GM18870 (cell line): Measurements from ENCODE around the gene FAM186B.

ENCODE experiments used
- ATAC-seq: cut with Tn5 transposase; IDR thresholded peaks from one replicate; pipeline ENCODE4 v1.9.1; 2021; ENCODE audit warnings: moderate library complexity; ENCODE audit not compliant: unreplicated experiment

FAM186B gene

DNA sequence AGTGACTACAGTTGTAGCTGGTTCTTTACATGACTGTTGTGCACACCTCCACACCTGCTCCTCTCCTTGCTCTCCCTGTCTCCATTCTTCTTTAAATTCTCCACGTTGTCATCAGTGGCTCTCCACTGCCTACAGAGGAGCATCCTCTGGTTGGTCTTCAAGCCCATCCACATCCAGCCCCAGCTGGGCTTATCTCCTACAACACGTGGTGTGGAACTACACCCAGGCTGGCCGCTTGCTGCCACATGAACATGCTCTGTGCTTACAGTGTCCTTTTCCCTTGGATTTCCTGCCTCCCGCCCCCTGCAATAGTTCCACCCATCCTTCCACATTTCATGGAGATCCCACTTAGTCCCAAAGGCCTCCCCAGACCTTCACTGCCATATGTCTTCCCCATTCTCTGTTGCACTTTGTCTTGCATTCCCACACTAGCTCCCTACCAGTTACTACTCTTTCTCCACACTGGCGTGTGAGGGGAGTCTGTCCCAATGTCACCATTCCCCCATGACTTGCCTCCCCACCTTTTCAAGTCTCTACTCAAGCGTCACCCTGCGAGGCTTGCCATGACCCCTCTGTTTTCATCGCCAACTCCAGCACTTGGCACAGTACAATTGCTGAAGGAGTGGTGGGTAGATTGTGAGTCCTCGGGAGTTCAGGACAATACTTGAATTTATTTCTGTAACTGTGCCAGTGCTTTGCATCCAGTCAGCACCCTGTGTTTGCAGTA, 27.7 kb downstream of the FAM186B start:
- ATAC-seq: no peak

DNA sequence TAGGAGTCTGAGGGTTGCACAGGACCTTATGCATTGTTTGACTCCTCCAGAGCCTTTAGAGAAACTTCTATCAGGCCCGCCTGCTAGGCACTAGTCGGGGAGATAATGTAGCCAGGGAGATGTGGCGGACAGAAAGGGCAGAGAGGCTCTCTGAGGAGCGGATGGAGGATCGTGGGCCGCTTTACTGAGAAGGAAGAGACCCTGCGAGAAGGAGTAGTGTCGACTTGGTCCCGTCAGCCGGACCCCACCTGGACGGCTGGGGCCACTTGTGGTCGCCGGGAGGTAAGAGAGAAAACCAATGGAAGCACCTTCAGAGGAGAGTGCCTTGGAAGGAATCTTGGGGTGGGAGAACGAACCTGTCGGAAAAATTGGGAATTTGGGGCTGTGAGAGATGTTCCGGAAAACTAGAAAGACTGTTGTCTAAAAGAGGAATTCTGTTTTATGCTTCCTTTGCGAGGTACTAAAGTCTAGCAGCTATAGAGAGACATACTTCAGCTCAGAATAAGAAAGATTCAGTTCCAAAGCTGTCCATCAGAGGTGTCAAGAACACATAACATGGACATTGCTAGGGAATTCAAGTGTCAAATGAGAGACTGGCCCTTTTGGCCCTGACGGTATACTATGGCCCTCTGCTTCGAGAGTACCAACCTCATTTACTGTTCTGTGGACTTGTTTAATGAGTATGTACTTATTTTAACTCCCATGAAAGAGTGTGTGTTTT, 36.8 kb downstream of the FAM186B start:
- ATAC-seq: peak; percentile 7

DNA sequence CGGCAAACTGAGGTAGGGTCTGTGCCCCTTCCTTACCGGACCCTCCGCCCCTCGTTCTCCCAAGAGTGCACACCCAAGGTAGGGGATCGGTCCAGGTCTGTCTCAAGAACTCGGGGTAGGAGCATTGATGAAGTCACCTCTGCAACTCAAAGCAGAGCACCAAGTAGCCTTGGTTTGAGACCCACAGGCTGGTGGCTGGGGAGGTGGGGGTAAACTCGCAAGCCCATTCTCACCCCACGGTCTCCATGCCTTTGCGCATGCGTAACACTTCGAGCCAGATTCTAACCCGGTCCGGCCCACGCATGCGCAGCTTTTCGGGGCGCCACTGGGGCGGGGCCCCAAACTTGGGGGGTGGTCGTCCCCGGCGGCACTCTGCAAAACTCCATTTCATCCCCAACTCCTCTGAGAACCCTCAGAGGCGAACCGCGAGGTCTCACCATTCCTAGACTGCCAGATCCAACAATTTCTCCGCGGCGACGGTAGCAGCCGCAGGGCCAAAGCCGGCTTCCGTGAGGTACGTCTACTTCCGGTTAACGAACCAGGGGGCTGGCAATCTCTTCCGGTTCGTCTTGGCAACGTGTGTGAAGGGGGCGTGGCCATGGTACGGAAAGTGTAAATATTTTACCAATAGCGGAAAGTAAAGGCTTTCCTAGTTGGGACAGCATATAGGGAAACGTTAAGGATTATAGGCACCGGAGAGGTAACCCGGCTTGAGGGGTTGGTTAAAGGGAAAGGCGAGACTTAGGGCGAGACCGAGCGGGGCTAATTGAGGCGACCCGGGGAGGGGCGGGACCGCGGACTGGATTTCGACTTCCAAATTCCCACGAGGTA, 37.6 kb downstream of the FAM186B start, which contains the start of gene MCRS1:
MCRS1 (minus strand) TSS at position 532 of the 831 bp plus-strand sequence. CDS start 1,411 bp downstream, outside the sequence.
- ATAC-seq: peak; percentile 74

DNA sequence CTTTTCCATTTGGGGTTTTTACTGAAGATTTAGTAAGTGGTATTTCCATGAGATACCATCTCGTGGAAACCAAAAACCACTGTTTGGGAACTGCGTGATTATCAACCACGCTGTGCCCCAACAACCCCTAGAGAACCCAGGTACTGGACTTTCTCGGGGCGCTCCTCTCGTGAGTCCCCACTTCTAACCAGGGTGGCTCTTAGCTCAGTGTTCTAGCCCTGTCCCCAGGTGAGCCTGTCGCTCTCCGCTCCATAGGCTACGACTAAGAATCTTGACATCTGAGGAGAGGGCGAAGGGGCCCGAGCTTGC, 38.2 kb downstream of the FAM186B start:
- ATAC-seq: no peak

DNA sequence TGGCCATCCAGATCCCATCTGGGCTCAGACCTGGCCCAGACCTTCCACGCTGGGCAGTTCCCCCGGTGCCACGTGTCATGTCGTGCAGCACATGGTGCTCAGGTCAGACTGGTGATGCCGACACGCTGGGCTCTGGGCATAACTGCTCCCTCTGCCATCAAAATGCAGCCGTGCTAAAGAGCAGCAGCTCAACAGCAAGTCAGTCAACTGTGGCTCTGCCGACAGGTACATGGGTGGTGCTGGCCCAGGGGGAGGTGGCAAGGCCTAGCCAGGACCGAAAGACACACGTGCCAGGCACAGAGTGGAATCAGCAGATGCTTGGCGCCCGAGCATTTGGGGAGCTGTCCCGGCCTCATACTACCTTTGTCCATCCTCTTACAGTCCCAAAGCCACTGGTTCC, 39.1 kb downstream of the FAM186B start:
- ATAC-seq: no peak

DNA sequence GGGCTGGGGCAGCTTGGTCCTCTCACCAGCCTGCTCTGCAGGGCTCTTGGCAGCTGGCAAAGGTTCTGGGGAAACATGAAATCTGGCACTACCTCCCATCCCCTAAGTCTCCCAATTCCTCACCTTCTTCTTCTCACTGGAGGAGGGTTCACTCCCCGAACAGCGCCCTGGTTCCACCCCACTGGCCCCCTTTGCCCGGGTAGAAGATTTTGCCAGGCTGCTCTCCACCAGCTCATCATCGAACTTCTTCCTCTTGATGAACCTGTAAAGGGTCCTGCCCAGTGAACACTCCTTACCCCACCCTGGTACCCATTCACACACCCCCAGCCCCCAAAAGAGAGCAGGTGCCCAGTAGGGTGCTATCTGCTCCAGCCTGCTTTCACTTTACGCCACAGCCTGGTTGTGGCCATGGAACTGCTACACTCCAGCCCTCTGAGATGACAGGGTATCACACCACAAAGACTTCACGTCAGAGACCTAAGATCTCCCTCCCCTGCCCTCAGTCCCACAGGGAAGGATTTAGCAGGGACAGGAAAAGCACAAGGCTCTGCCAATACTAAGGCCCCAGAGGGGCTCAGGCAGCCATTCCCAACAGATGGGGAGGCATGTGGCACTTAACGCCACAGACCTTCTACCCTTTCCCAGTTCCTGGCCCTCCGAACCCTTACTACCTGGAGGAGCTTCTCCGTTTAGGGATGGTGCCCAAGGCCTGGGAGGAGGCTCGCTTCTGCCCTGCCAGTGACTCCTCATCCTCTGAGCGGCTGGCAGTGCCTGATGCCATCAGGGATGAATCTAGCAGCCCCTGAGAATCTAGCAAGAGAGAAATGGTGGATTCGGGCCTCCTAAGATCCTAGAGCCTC, 39.8 kb downstream of the FAM186B start:
- no peak for ATAC-seq

DNA sequence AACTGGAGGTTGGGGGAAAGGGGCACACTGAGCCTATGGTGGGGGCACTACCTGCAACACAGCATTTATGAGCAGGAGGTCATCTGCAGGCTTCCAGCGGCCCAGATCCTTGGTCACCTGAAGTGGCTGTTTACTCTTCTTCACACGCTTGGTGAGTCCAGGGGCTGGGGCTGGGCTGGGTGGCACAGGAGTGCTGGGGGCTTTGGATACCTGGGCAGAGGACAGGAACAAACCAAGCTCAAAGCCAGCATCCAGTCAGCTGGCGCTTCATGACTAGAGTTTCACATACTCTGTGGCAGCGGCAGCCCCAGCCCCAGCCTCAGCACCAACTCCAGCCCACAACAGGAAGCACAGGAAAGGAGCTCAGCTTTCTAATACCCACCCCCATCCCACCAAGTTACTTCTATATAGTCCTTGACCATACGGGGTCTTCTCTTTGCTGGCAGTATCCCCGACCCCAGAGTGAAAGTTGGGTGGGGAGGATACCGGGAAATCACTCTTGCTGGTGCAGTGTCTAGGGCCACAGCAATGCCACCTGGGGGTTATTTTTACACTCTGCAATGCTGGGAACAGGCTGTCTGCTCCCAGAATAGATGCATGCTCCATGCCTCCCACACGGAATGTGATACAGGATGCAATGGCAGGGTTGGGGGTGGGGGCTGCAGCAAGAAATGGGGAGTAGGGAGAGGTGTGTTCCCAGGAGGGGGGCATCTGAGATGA, 40.6 kb downstream of the FAM186B start:
- no peak for ATAC-seq

DNA sequence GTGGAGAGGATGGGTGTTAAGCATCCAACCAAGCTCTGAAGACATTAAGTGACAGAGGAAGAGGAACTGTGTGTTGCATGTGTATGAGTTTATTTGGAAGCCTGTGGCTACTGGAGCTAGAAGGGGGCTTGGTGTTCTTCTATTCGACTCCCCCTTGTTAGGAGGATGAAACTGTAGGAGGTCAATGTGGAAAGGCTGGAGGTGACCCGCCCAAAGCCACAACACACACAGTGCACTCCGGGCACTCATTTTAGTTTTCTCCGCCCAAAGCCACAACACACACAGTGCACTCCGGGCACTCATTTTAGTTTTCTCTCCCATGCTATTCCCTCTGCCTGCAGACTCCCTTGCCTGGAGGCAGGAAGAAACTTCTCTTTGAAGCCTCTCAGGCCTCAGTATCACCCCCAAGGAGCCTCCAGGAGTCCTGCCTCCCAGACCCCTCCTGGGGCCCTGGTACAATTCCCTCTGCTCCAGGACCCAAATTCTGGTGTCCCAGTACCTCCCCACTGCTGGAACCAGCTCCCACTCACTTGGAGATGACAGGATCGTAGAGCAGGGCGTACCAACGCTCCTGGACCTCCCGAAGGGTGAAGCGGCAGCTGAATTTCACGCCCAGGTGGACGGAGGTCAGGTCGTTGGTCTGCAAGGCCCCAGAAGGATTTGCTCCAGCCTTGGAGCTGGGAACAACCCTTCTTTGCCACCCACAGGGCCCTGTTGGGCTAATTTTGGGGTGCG, 41.3 kb downstream of the FAM186B start:
- ATAC-seq: no peak

DNA sequence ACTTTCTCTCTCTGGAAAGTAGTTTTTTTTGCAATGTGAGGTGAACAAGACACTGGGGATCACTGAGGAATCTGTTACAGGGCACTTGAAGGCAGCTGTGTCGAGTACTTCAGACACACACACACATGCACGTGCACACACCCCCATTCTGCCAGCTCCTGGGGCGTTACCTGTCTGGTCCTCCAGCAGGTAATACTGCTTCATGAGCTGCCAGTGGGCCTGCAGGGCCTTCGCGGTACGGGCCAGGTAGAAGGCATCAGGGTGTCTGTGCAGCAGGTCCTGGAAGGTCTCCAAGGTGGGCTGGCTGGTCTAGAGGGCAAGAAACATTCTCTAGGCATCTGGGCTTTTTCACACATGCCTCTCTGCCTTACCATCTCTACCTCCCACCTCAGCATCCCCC, 42.6 kb downstream of the FAM186B start:
- no peak for ATAC-seq

DNA sequence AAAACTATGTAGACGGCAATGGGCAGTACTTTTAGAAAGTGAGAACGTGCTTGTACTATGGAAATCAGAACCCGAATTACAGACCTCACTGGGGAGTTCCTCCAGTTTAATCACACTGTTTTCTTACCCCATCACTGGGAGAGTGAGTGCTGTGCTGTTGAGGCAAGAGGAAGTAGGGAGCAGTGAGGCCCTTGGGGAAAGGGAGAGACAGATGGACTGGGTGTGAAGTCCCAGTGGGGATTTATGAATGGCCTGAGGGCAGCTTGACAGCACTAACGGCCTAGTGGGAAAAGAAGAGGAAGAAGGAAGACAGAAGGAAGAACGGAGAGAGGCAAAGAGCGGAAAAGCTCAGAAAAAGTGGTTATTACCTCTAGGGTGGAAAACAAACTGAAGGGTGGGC, 43.2 kb downstream of the FAM186B start:
- ATAC-seq: no peak

DNA sequence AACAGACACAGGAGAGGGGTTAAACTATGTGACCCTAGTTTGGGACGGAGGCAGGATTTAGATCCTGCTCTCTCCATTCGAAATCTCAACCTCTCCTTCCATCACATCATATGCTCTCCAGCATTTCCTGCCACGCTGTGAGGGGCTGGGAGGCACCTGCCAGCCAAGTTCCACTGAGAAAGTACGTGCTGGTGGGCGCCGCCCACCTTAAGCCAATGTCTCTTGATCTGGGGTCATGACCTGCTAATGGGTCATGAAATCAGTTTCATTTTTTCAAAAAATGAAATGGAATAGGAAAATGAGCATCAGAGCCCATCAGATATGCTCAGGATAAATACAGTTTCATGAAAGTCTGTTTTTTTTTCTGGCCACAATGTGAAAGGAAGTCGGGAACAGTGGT, 44.7 kb downstream of the FAM186B start:
- ATAC-seq: no peak

DNA sequence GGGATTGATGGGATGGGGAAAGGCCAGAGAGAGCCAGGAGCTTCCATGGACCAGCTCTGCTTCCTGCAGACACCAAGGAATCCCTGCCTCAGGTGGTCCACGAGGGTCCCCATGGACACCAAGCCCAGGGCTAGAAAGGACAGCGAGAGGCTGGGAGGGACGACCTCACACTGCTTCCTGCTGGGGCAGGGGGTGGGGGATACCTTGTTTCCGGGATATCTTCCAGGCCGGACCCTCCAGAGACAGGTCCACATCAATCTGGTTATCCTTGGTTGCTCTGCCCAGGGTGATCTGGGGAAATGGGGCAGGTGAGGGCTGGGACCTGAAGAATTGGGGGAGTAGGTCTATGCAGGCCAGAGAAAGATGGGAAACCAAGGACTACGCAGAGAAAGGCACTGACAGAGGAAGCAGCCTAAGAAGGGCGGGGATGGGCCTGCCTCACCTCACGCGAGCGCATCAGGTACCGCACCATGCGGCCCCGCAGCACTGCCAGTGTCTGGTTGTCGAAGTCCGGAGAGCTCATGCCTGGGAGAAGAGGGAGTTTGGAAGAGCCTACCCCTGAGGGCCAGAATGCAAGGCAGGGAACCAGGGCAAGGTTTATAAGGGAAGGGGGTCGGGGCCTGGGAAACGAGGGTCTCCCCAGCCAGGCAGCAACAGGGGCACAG, 46.3 kb downstream of the FAM186B start:
- ATAC-seq: no peak

DNA sequence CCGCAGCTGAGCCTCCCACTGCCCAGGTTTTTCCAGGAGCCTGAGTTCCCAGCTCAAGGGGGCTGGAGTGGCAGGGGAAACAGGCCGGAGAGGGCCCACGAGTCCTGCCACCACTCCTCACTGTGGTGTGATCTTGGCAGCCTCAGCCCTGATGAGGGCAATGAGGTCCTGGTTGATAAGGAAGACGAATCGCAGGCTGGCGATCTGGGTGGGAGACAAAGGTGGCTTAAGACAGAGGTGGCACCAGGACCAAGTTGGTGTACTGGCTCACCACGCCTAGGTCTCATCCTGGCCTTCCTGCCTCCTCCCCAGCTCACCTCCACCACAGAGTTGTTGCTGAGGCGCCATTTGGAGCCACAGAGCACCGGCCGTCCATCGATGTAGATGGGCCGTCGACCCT, 46.9 kb downstream of the FAM186B start:
- ATAC-seq: no peak

DNA sequence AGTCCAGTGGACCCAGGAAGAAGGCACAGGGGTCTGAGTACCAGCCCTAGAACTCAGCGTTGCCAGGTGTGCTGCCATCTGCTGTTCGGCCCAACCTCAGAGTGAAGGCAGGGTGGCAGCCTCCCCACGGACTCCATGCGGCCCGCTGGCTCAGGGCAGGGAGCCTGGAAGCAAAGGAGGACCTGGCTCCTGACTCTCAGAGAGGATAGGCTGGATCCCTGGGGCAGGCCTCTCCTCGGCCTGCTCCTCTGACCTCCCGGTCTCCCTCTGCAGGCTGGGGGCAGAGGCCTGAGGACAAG, 47.6 kb downstream of the FAM186B start:
- ATAC-seq: no peak

DNA sequence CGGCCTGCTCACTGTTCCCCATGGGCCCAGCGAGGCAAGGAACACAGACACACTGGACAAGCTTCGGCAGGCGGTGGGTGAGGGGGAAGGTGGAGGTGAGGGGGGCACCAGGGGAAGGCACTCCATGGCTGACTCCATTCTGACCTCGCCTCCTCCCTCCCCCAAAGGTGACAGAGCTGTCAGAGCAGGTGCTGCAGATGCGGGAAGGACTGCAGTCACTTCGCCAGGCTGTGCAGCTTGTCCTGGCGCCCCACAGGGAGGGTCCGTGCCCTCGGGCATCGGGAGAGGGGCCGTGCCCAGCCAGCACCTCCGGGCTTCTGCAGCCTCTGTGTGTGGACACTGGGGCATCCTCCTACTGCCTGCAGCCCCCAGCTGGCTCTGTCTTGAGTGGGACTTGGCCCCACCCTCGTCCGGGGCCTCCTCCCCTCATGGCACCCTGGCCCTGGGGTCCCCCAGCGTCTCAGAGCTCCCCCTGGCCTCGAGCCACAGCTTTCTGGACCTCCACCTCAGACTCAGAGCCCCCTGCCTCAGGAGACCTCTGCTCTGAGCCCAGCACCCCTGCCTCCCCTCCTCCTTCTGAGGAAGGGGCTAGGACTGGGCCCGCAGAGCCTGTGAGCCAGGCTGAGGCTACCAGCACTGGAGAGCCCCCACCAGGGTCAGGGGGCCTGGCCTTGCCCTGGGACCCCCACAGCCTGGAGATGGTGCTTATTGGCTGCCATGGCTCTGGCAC, 48.1 kb downstream of the FAM186B start:
- no peak for ATAC-seq

DNA sequence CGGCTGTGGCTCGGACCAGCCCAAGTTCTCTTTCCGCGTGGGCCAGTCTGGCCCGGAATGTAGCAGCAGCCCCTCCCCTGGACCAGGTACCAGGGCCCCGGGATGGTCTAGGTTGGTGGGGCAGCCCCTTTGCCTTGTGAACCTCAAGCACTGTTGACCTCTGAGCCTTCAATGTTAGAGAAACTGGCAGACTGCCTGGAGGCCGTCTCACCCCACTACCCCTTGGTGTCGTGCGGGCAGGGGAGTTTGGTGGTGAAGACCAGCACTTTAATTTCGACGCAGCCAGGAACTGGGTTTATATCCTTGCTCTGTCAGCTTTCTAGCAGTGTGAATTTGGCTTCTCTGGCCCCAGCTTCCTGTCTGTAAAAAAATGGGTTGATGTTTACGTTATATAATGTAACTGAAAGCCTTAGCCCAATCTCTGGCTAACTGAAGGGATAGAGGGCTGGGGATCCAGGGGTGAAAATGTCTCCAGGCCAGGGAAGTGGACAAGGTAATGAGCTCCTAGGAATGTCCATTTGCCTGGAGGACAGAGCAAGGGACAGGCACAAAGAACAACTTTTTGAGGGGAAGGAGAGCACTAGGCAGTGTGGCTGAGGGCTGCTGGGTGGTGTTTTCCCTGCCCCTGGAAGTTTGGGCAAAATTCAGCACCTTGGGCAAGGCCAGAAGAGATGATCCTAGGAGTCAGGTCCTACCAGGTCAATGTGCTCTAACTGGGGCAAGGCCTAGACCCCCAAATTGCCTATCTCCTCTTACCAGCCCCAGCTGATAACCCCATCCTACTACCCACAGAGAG, 48.9 kb downstream of the FAM186B start:
- ATAC-seq: no peak

DNA sequence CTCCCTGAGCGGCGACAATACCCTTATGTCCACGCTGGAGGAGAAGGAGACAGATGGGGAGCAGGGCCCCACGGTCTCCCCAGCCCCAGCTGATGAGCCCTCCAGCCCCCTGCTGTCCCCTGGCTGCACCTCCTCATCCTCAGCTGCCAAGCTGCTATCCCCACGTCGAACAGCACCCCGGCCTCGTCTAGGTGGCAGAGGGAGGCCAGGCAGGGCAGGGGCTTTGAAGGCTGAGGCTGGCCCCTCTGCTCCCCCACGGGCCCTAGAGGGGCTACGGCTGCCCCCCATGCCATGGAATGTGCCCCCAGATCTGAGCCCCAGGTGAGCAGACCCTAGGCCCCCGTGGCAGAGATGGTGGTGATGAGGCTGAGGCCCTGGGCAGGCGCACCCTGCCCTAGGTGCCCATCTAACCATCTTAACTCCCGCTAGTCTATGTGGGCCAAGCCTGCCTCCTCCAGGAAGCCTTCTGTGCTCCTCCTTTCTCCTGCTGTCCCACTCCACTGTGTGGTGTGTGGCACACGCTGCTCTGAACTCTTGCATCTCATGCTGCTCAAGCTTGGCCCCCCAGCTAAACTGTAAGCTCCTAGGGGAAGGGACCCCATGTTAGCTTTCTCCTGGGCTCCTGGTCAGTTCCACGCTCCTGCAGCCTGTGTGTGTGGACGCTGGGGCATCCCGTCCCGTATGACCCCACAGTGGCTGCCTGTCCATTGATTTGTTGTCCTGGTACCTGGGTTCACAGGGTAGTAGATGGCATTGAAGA, 49.6 kb downstream of the FAM186B start:
- ATAC-seq: no peak
